WERI-Rb-1 (cell line): ENCODE measurements around the gene VDR.

Source experiments
- DNase-seq: peaks from one replicate; pipeline ENCODE4 v3.0.0-alpha.2; 2020
- H3K27ac ChIP-seq: fragments of 250-450 bp; sonication (Bioruptor Pico); 2 replicates; pipeline ENCODE4 v1.5.1; 2020; ENCODE audit warnings: mild to moderate bottlenecking, moderate library complexity
- H3K27me3 ChIP-seq: fragments of 250-450 bp; sonication (Bioruptor Pico); 2 replicates; pipeline ENCODE4 v1.5.1; 2021; ENCODE audit warnings: mild to moderate bottlenecking, low read depth, moderate library complexity; ENCODE audit not compliant: insufficient read depth, severe bottlenecking
- H3K36me3 ChIP-seq: fragments of 250-450 bp; sonication (Bioruptor Pico); 2 replicates; pipeline ENCODE4 v1.5.1; 2020; ENCODE audit warnings: mild to moderate bottlenecking, moderate library complexity
- H3K4me3 ChIP-seq: 2 replicates; pipeline ENCODE4 v1.5.1; 2011; ENCODE audit warnings: low read depth, mild to moderate bottlenecking, control low read depth, low read length
- H3K9me3 ChIP-seq: fragments of 250-450 bp; sonication (Bioruptor Pico); 2 replicates; pipeline ENCODE4 v1.5.1; 2021; ENCODE audit warnings: mild to moderate bottlenecking, moderate library complexity; ENCODE audit not compliant: severe bottlenecking
- CTCF ChIP-seq: IDR thresholded peaks from 2 replicates; pipeline ENCODE4 v1.5.1; 2011; ENCODE audit warnings: low read depth, mild to moderate bottlenecking, control low read depth, inconsistent platforms, low read length

Gene VDR

GRCh38 chr12:47938093-47938492 is 33.3 kb upstream of the VDR start:
- Histone ChIP-seq H3K36me3 (no peaks in the 10 kb centered on the region), H3K27ac (no peak overlapping the region), H3K9me3 (no peaks in the 10 kb centered on the region), H3K4me3 (no peak overlapping the region), H3K27me3 (no peaks in the 10 kb centered on the region)
- DNase-seq = no peak
- TF ChIP-seq CTCF = no peak

- no peak for DNase-seq
- Histone ChIP-seq H3K9me3 (no peaks in the 10 kb centered on the region), H3K27me3 (peaks cover 8% of the 10 kb centered on the region), H3K27ac (no peak overlapping the region), H3K4me3 (no peak overlapping the region), H3K36me3 (no peaks in the 10 kb centered on the region)
- no peak for TF ChIP-seq CTCF
These were observed 30.4 kb upstream of the VDR start for GRCh38 chr12:47935184-47935583.

GRCh38 chr12:47931187-47931586 is 26.4 kb upstream of the VDR start:
- Histone ChIP-seq H3K27ac (no peak overlapping the region), H3K36me3 (no peaks in the 10 kb centered on the region), H3K4me3 (no peak overlapping the region), H3K9me3 (no peaks in the 10 kb centered on the region), H3K27me3 (peaks cover 27% of the 10 kb centered on the region)
- no peak for DNase-seq
- TF ChIP-seq CTCF = no peak

GRCh38 chr12:47930634-47931033 is 25.8 kb upstream of the VDR start:
- Histone ChIP-seq H3K36me3 (no peaks in the 10 kb centered on the region), H3K9me3 (no peaks in the 10 kb centered on the region), H3K27ac (no peak overlapping the region), H3K27me3 (peaks cover 27% of the 10 kb centered on the region), H3K4me3 (no peak overlapping the region)
- TF ChIP-seq CTCF = no peak
- DNase-seq = no peak

GRCh38 chr12:47927346-47927745 is 22.6 kb upstream of the VDR start:
- H3K27ac ChIP-seq = no peak overlapping the region
- DNase-seq = no peak
- peaks cover 32% of the 10 kb centered on the region for H3K27me3 ChIP-seq
- TF ChIP-seq CTCF = no peak
- no peaks in the 10 kb centered on the region for H3K9me3 ChIP-seq
- no peak overlapping the region for H3K4me3 ChIP-seq
- H3K36me3 ChIP-seq = no peaks in the 10 kb centered on the region

- TF ChIP-seq CTCF = no peak
- no peaks in the 10 kb centered on the region for H3K9me3 ChIP-seq
- H3K4me3 ChIP-seq = no peak overlapping the region
- no peaks in the 10 kb centered on the region for H3K36me3 ChIP-seq
- DNase-seq = no peak
- peaks cover 5% of the 10 kb centered on the region for H3K27me3 ChIP-seq
- H3K27ac ChIP-seq = no peak overlapping the region
These were observed 17.1 kb upstream of the VDR start for GRCh38 chr12:47921907-47922306.
